Keratinocyte (primary cell): ENCODE measurements around the gene RNF14.

ENCODE experiments used
- CTCF ChIP-seq, 3 experiments: IDR thresholded peaks in 1 of 3; conservative IDR thresholded peaks in 1 of 3; optimal IDR thresholded peaks in 1 of 3; 2 replicates in 2 of 3; 3 replicates in 1 of 3; pipeline versions ENCODE3 to v1.5.1; 2011; ENCODE audit warnings: low read length in 3 of 3, mild to moderate bottlenecking in 3 of 3, moderate library complexity in 2 of 3, control low read depth in 1 of 3, inconsistent platforms in 1 of 3; ENCODE audit not compliant: insufficient read depth in 2 of 3; ENCODE audit errors: extremely low read depth in 1 of 3
- EZH2 ChIP-seq: IDR thresholded peaks from one replicate; pipeline ENCODE4 v1.6.1; 2012; ENCODE audit warnings: inconsistent platforms, mild to moderate bottlenecking, low read length, moderate library complexity

DNA sequence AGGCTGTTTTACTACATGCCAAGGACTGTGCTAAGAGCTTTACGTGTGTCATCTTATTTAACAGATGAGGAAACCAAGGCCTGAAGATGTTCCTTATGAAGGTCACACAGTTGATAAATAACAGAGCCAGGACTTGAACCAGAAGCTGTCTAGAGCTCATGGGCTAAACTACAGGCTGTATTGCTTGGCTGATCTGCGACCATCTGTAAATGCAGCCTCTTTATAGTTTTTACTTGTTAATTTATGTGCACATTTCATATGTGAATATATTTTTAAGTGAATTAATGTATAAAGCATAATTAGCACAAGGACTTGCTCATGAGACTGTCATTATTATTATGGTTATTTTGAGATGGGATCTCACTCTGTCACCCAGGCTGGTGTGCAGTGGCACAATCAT lies 63.2 kb downstream of the RNF14 start:
- TF ChIP-seq CTCF (optimal IDR thresholded peaks at IDR 0.05 in 1 of 3, IDR thresholded peaks at IDR 0.05 in 1 of 3, conservative IDR thresholded peaks at IDR 0.05 in 1 of 3; ENCODE audit: extremely low read depth in 1 of 3, insufficient read depth in 2 of 3, low read length in 3 of 3): no peak
- TF ChIP-seq EZH2: no peak
